Esophagus mucosa (tissue), 1 donor: ENCODE measurements around the gene OR6X1. TPM values are rescaled to one million over a fixed set of nuclear protein-coding genes. Genes with fewer than 3 reads are reported as not detected.

ENCODE experiments used
- ATAC-seq: fragments of 200-7000 bp; cut with Tn5 transposase; one replicate; pipeline ENCODE4 v1.9.1; 2020
- total RNA-seq: library from RNA; stranded (reverse); gene quantifications from one replicate; pipeline ENCODE4 v1.2.4, GENCODE V29; 2023
- donor health status: DM: yes; HTN: yes; CAD: no.

OR6X1 gene
- total RNA-seq = not detected

- no peak for ATAC-seq
Observed at GRCh38 chr11:123754101-123754568, at the start of gene OR6X1. Gene OR6X1, minus strand, starts transcription at chr11:123754518. Its CDS starts 0 bp downstream, at chr11:123754518.

- ATAC-seq = no peak
Observed at GRCh38 chr11:123801765-123802164, 47.4 kb upstream of the OR6X1 start.

GRCh38 chr11:123800036-123800435 is 45.7 kb upstream of the OR6X1 start:
- ATAC-seq = no peak

- no peak for ATAC-seq
Observed at GRCh38 chr11:123799438-123799837, 45.1 kb upstream of the OR6X1 start.

- ATAC-seq = no peak
Observed at GRCh38 chr11:123798513-123799252, 44.4 kb upstream of the OR6X1 start.

GRCh38 chr11:123798079-123798478 is 43.8 kb upstream of the OR6X1 start:
- ATAC-seq = no peak

- no peak for ATAC-seq
Observed at GRCh38 chr11:123797541-123797940, 43.2 kb upstream of the OR6X1 start.

GRCh38 chr11:123797114-123797513 is 42.8 kb upstream of the OR6X1 start:
- ATAC-seq = no peak

- ATAC-seq = no peak
Observed at GRCh38 chr11:123796226-123796625, 41.9 kb upstream of the OR6X1 start.

- ATAC-seq = no peak
Observed at GRCh38 chr11:123783536-123783935, 29.2 kb upstream of the OR6X1 start.

GRCh38 chr11:123778511-123778910 is 24.2 kb upstream of the OR6X1 start:
- no peak for ATAC-seq

- ATAC-seq = no peak
Observed at GRCh38 chr11:123775715-123776549, 21.6 kb upstream of the OR6X1 start.

GRCh38 chr11:123775289-123775688 is 21.0 kb upstream of the OR6X1 start:
- ATAC-seq = no peak

GRCh38 chr11:123773959-123774358 is 19.6 kb upstream of the OR6X1 start:
- ATAC-seq = no peak

GRCh38 chr11:123773026-123773425 is 18.7 kb upstream of the OR6X1 start:
- ATAC-seq = no peak

GRCh38 chr11:123771664-123772063 is 17.3 kb upstream of the OR6X1 start:
- ATAC-seq = no peak

- ATAC-seq = no peak
Observed at GRCh38 chr11:123770712-123771111, 16.4 kb upstream of the OR6X1 start.

GRCh38 chr11:123765601-123766000 is 11.3 kb upstream of the OR6X1 start:
- ATAC-seq = no peak

- ATAC-seq = no peak
Observed at GRCh38 chr11:123762422-123762821, 8.1 kb upstream of the OR6X1 start.

- ATAC-seq = no peak
Observed at GRCh38 chr11:123760894-123761293, 6.6 kb upstream of the OR6X1 start.

GRCh38 chr11:123757976-123758375 is 3.7 kb upstream of the OR6X1 start:
- ATAC-seq = no peak

- ATAC-seq = no peak
Observed at GRCh38 chr11:123755813-123756212, 1.5 kb upstream of the OR6X1 start.

GRCh38 chr11:123755344-123755743 is 1.0 kb upstream of the OR6X1 start:
- ATAC-seq = no peak

GRCh38 chr11:123753110-123753509 is 1.2 kb downstream of the OR6X1 start:
- no peak for ATAC-seq
